ENCODE data around the gene GRIA3.
A peak's percentile ranks its signal among the peaks of the same experiment; 100 is the strongest.

The GRIA3 gene

DNA sequence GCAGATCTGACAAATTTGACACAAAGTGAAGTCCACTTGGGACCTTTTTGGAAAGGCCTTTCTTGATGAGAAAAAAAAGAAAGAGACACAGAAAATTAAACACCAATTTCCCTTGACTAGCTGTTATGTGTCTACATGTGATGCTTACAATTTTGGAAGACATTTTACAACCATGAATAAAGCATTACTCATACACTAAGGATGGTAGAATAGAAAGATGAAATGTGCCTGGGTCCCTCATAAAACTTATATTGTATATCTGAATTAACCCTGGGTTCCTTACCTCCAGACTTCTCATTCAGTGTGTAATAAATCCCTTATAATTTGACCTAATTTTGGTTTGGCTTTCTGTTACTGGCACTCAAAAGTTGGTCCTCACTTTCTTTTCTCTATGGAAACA lies 16.5 kb upstream of the GRIA3 start:
- no peak overlapping the region for H3K27ac ChIP-seq
- TF ChIP-seq, protein P1, sequence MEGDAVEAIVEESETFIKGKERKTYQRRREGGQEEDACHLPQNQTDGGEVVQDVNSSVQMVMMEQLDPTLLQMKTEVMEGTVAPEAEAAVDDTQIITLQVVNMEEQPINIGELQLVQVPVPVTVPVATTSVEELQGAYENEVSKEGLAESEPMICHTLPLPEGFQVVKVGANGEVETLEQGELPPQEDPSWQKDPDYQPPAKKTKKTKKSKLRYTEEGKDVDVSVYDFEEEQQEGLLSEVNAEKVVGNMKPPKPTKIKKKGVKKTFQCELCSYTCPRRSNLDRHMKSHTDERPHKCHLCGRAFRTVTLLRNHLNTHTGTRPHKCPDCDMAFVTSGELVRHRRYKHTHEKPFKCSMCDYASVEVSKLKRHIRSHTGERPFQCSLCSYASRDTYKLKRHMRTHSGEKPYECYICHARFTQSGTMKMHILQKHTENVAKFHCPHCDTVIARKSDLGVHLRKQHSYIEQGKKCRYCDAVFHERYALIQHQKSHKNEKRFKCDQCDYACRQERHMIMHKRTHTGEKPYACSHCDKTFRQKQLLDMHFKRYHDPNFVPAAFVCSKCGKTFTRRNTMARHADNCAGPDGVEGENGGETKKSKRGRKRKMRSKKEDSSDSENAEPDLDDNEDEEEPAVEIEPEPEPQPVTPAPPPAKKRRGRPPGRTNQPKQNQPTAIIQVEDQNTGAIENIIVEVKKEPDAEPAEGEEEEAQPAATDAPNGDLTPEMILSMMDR (conservative IDR thresholded peaks at IDR 0.05), result no peak
- TF ChIP-seq ZFX (IDR thresholded peaks at IDR 0.05), result no peak

DNA sequence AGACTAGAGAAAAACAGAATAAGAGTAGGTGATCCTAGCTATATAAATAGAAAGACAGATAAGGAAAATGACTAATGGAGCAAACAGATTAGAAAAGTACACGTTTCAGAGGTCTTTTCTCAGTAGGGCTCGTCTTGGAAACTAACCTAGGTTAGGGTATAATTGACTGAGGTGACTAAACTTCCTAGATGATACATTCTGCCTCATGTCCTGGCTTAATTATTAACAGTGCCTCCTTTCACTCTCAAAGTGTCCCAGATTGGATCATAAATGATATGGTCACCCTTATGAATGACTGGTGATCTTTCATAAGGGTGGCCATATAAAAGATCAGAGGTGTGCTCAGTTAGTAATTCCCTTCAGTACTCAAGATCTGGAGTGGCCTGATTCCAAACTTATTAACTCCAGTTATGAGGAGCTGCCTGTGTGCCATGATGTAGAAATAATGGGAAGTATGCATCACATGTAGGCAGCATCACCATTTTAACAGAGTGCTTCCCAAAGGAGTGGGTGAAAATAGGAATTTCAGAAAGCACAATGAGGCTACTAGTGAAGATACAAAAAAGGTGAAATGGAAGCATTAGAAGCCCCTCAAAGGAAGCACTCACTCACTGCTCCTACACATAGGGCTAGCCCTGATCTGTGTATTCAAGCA lies 14.7 kb upstream of the GRIA3 start:
- H3K27ac ChIP-seq, result no peak overlapping the region
- TF ChIP-seq ZFX (IDR thresholded peaks at IDR 0.05), result no peak
- TF ChIP-seq, protein P1 (conservative IDR thresholded peaks at IDR 0.05), result no peak

DNA sequence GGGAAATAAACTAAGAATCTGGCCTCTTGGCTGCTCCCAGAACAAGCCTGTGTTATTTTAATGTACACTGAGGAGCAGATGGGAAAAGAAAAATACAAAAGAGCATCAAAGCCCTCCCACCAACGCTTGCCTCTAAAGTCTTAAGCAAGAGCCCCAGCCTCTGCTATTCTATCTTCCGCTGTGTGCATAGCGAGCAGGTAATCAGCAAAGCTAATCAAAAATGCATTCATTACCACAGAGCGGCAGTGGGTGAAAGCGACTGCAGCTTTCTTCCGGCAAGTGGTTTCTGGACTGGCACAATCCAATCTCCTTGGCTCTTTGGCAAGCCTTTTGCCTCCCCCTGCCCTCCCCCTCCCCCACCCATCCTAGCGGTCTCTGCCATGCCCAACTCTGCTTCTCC lies 13.5 kb upstream of the GRIA3 start:
- TF ChIP-seq, protein P1 (conservative IDR thresholded peaks at IDR 0.05), result no peak
- no peak for TF ChIP-seq ZFX (IDR thresholded peaks at IDR 0.05)
- no peak overlapping the region for H3K27ac ChIP-seq

DNA sequence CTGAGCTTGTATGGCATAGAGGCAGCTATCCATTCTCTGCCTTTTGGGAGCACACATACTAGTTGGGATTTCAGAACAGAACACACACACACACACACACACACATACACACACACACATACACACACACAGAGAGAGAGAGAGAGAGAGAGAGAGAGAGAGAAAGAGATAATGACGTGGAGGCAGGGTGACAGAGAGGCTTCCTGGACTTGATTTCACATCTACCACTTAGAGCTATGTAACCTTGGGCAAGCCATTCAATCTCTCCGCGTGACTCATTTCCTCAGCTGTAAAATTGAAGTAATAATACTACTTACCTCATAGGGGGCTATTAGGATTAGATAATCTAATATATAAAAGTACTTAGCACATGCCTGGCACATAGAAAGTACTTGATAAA lies 12.3 kb upstream of the GRIA3 start:
- no peak overlapping the region for H3K27ac ChIP-seq
- TF ChIP-seq, protein P1 (conservative IDR thresholded peaks at IDR 0.05), result no peak
- TF ChIP-seq ZFX (IDR thresholded peaks at IDR 0.05), result no peak

DNA sequence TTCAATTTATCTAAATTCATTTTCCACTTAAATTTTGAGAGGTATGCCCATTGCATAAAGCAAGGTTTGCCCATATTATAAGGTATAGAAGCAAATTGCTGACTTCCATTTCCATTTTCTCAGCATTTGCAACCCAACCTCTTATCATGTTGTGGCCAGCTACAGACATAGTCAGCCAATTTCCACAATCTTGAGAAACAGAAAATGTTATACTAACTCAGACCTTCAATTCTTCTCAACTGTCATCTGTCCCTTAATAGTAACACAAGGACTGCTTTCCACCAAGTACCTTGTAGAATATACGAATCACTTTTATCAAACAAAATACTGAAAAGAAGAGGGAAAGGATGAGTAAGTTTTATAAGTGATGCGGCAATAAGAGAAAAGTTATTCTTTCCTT lies 11.2 kb upstream of the GRIA3 start:
- H3K27ac ChIP-seq, result no peak overlapping the region
- TF ChIP-seq, protein P1 (conservative IDR thresholded peaks at IDR 0.05), result no peak
- TF ChIP-seq ZFX (IDR thresholded peaks at IDR 0.05), result no peak

DNA sequence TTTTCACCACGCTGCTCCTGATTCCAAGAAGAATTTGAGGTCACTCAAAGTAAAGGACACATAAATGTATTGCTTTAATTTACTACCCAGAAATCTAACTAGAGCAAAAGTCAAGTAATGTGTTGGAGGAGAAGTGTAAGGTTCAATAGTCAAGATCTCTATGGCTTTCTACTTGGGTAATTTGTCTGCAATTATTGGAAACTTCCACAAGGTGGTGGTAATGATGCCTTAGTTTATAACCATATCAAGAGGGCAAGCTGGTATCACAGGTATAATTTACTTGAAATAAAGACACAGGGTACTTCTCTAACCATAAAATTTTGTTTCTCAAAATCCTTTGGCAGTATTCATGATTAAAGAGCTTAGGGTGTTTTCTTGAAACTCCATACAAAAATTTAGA lies 10.2 kb upstream of the GRIA3 start:
- no peak for TF ChIP-seq ZFX (IDR thresholded peaks at IDR 0.05)
- TF ChIP-seq, protein P1 (conservative IDR thresholded peaks at IDR 0.05), result peak; percentile 49
- no peak overlapping the region for H3K27ac ChIP-seq

DNA sequence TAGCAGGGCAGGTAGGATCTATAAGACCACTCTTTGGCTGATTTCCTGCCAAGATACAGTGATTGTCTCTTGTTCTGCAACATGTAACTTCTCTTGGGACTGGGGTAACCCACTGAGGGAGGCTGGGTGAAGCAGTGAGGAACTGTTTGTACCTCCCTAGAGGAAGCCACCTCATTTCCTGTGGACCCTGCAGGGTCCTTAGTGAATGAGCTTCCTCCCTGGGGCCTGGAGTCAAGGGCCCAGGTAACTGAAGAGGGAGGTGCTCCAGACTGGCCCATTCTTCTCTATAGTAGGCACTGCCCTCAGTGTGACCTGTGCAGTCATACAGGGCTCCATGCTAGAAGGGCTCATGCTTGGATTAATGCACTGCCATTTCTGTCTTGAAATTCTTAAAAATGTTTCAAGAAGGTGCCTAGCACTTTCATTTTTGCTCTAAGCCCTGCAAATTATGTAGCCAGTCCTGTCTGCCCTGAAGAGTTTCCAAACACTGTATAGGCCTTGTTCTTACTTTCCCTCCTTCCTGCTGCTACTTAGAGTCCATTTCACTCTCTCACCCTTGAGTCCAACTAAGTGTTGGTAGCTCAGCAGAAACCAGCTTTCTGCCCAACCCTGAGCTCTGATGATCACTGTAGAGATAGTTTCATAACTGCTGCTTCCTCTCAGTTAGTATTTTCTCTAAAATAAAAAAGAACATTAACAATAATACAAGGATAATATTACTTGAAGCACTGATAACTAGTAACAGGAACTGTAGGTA lies 8.5 kb upstream of the GRIA3 start:
- TF ChIP-seq ZFX (IDR thresholded peaks at IDR 0.05), result no peak
- TF ChIP-seq, protein P1 (conservative IDR thresholded peaks at IDR 0.05), result no peak
- H3K27ac ChIP-seq, result no peak overlapping the region
